GM19463 (cell line): ENCODE measurements around the gene SDK1.
"Not testable (repeated sequence)": the region's sequence is repeated elsewhere in the genome, so short reads cannot be mapped to it uniquely, and the experiment has no call there.

Experiments used
- ATAC-seq: cut with Tn5 transposase; IDR thresholded peaks from one replicate; pipeline ENCODE4 v1.9.1; 2021; ENCODE audit warnings: mild to moderate bottlenecking, moderate library complexity; ENCODE audit not compliant: unreplicated experiment

The SDK1 gene

DNA sequence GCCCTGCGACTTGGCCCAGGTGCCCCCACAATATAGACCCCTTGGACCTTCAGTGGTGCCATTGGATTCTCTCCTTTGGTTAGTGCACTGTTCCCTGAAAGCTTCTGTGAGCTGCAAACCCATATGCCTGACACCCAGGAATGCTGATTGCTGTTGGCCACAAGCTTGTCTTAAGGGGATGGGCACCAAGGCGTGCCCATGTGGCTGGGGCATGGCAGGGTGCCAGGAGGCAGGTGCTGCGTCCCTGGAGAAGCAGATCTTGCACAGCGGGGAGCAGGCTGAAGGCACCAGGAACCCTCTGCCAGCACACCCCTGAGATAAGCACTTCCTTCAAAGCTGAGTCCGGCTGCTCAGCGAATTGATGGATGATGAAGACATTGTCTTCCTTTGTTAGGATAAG is 411.8 kb downstream of the SDK1 start:
- ATAC-seq: no peak

DNA sequence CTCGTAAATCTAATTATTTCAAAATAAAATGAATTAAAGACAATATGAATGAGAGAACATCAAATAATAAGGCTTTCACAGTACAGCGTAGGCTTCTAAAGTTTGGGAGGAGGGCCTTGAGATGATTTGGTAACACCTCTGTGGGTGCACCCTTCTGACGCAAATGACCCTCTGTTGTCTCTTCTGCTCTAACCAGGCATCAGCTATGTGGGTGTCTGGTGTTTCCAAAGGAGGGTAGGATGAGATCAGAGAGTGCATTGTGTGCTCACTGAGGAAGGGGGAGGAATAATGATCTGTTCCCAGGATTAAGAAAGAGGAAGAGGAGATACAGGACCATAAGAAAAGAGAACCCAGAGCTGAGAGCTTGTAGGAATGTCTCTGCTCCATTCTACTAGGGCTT is 420.4 kb downstream of the SDK1 start:
- no peak for ATAC-seq

DNA sequence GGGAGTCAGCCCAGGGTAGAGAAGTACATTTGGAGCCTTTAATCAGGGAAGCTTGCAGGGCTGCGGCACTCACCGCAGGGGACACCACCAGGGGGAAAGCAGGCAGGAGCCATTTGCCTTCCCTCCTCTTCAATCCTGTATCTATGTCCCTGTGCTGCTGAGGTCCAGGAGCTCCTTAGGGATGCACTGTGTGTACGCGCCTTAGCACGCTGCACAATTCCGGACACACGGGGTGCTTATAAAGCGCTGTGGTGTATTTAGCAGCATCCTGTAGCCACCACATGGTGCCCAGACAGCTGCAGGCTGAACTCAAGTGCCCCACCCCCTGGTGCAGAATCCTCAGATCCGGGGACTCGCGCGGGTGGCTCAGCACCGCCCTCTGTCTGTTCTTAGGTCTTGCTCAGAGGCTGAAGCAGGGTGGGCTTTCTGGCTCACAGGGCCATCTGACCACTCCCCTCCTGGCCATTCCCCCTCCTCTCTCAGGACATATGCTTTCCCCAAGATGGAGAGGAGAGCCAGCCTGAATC is 421.4 kb downstream of the SDK1 start:
- no peak for ATAC-seq

DNA sequence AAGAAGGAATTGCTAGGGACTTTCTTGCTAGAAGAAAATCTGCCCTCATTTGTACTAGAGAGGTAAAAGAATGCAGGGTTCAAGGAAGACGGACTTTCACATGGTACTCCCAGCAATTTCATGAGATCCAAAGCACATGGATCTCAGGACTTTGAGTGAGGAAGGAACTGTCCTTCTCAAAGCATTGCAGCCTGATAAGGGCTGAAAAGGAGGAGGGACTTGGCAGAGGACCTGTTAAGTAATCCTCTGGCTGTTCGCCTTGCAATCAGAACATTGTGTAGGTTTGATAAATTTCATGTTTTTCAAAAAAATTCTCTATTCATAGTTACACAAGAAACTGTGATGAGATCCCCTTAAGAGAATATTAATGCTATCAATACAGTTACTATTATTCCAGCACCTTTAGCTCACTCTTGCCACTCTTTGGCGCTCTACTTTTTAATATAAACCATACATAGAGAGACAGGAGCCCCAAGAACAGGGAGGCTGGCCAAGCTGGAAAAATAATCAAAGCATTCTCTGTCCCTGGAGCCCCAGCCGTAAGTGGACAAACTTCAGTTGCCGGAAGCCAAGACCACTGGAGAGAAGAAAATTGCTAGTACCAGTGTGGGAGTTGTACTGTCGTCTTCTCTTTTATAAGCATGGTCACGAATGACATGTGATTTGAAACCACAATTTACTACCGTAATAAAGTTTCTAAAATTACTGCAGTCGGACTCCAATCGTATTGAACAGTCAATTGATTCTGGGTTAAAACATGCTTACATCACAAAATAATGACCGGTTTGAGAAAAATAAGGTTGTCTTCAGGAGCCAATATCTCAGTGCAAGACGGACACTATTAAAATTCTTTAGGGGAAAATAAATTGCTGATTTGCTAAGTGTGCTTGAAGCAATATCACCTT is 424.4 kb downstream of the SDK1 start:
- ATAC-seq: no peak

DNA sequence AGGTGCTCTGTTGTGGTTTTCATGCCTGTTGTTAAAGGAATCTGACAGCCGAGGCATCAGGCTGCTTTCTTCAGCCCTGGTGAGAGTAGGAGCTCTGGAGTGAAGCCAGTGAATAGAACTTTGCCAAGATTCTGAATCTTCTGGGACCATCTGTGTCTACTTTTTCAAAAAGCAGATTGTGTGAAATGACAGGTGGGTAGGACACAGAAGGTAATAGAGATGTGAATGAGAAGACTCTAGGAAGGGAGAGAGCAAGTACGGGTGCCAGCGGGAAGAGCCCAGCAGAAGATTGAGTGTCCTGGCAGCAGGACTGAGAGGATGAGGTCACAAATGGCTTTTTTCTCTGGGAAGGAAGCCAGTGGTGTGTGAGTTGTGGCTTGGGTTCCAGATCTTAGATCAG is 429.2 kb downstream of the SDK1 start:
- ATAC-seq: no peak

DNA sequence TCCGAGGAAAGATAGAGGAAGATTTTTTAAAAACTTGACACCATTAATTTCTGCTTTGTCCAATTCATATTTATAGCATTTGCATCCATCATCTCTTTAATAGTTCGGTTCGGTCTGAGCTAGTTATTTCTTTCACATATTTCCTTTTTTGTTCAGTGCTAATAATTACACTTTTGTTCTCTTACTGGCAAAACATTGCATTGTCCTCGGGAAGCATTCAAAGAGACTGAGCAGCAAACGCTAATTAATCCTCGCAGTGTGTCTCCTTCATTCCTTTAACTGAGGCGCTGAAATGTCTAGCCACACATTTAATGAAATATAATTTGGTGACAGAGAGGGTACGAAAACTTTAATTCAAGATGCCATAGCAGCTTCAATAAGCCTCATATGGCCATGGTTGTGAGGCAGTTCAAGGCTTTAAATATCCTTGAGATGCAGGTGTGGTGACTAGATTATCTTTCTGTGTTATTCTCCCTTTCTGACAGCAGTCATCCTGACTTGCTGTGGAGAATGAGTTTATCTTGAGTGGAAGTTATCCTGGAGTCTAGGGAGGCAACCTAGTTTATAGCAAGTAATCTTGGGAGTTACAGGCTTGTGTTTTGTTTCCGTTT is 431.4 kb downstream of the SDK1 start:
- ATAC-seq: no peak

DNA sequence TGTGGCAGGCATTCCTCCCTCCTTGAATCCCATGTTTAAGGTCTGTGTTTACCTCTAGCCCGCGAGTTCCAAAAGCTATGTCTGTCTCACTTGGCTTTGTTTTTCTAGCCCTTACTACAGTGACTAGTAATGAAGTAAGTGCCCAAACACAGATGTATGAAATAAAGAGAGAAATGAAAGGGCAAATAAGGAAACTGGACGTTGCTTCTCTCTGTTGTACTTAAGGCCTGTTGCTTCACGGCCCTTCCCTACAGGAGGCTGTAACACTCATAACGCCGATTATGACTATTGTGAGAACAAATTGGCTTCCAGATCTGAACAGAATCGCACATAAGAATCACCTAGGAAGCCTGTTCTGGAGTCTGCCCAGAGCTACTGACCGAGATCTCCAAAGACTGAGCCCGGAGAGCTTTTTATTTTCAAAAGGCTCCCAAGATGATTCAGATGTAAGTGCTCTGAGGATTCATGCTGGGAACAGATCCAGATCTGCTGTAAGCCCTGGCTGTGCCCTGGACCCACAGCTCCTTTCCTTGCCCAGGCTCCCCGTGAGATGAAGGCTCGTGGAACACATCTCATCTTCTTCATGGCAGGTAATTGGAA is 432.6 kb downstream of the SDK1 start:
- ATAC-seq: no peak

DNA sequence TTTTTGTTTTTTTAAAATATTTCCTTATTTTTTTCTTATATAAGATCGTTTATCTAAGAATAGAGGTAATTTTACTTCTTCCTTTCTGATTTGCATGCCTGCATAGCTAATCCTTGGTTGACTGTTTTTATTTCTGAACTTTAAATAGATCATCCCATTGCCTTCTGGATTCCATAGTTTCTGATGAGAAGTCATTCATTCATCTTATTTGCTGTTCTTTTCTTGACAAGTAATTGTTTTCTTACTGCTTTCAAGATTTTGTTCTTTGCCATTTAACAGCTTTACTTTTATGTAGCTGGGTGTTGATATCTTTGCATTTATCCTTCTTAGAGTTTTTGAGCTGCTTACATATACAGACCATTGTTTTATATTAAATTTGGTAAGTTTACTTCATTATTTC is 437.9 kb downstream of the SDK1 start:
- ATAC-seq: no peak

DNA sequence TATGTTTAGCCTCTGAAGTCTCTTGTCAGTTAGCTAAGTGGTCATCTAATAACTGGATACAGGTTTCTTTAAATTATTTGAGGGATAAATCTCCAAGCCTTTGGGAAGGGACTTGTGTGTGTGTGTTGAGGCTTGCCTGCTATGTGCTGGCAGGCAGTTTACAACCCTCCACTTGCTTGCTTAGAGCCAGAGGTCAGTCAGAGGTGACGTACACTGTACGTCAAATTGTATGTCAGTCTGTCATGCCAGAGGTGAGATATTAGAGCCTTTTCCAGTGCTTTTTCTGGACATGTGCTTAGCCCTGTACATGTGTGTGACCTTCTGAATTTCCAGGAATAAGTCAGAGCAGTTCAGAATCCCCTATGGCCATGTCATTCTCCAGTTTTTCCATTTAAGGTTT is 438.9 kb downstream of the SDK1 start:
- no peak for ATAC-seq

DNA sequence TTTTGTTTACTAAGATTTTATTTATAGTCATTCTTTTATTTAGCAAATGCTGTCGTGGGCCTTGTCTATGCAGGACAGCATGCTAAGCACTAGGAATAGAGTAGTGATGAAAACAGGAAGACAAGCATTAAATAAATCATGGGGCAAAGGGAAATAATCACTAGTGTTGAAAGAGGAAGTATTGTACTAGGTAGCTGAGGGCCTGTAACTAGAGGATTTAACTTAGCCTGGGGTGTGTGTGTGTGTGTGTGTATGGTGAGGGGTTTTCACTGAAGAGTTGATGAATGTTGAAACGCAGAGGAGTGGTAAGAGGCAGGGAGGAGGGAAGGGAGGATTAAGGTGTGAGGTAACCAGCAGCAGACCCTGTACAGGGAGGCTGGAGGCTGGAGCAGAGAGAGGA is 446.4 kb downstream of the SDK1 start:
- no peak for ATAC-seq

DNA sequence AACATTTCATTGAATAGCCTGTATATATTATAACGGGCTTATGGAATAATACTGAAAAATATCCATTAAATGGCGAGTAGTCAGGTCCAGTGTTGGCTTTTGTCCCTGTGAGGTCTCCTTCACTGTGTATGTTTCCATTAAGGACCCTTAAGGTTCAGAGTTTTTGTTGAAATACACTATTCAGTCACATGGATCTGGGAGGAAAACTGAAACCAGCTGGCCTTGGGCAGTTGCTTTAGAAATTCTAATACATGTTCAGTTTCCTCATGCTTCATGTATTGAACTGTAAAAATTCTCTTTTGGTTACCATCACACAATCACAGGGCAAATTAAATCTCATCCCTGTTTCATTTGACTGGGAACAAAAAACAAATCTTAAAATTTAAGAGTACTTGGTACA is 447.3 kb downstream of the SDK1 start:
- ATAC-seq: no peak

DNA sequence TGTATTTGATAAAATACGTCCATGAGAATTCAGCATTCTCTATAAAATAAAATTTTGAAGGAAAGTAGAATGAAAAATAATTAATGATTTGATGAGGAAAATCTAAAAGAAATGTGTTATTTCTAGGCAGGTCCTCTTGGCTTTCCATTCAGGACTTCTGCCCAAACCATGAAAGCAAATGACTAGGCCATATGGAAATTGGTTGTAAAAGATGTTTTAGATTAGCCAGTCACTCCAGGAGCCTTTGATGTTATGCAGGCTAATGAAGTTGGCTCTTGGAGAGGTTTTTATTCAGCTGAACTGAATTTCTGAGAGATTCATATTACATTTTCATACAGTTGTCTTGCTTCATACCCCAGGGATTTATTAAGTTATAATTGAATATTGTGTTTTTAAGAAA is 452.8 kb downstream of the SDK1 start:
- no peak for ATAC-seq

DNA sequence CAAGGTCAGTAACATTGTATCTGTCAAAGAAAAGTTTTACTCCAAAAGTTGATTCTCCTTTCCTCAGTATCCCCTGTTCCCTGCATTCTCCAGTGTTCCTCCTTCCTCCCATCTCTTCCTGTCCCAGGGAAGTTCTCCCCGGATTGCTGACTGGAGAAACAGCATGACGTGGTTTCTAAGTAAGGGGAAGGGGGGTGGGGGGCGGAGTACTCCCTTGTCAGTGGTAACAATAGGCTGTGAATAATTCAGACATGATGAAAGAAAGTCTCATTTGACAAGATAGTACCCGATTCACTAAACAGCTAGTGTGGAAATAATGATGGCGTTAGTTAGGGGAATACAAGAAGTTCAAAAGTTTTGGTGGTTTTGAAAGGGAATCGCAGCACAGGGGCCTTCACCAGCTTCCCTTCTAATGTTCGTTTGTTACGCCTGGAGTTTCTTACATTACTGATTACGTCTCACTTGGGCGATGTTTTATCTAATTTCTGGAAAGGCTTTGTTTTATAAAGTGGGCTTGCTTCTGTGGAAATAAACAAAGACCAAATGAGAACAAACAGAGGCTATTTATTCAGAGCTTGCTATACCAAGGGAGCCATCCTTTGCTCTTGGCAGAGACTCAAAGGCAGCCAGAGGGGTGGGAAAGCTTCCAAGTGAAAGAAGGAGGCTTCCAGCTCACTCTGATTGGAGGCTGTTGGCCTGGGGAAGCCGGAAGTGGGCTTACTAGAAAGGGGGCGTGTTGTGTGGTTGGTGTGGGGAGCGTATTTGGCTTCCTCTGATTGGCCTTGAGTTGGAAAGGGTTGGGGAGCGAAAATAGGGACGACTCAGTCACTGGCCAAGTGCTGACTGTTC is 453.7 kb downstream of the SDK1 start:
- no peak for ATAC-seq

DNA sequence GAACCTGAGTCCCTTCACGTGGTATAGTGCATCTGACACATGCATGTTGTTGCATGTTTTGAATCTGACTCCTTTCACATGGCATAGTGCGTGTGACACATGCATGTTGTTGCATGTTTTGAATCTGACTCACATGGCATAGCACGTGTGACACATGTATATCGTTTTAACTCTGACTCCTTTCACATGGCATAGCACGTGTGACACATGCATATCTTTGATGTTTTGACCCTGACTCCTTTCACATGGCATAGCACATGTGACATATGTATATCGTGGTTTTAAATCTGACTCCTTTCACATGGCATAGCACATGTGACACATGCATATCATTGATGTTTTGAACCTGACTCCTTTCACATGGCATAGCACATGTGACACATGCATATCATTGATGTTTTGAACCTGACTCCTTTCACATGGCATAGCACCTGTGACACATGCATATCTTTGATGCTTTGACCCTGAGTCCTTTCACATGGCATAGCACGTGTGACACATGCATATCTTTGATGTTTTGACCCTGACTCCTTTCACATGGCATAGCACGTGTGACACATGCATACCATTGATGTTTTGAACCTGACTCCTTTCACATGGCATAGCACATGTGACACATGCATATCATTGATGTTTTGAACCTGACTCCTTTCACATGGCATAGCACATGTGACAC is 454.9 kb downstream of the SDK1 start:
- not testable (repeated sequence) for ATAC-seq

DNA sequence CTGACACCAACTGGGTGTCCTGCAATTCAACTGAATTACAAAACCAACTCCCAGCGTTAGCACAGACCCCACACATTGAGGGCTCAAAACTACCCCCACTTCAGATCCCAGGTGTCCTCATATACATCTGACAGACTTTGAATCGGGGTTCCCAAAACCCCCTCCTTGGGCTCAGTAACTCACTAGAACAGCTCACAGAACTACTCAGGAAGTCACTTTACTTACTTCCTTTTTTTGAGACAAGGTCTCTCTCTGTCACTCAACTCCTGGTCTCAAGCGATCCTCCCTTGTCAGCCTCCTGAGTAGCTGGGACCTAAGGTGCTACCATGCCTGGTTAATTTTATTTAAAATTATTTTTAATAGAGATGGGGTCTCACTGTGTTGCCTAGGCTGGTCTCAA is 456.0 kb downstream of the SDK1 start:
- ATAC-seq: no peak

DNA sequence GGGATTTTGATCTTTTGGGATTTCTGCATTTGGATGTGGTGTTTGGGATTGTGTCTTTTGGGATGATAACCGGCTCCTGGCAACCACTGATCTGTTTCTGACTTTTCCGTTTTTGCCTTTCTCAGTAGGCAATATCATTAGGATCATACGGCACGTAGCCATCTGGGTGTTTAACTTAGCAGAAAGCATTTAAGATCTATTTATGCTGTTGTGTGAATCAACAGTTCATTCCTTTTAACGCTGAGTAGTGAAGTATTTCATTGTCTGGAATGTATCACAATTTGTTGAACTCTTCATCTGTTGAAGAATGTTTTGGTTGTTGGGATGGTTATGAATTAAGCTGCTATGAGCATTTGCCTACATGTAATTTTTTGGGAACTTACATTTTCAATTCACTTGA is 459.6 kb downstream of the SDK1 start:
- ATAC-seq: no peak

DNA sequence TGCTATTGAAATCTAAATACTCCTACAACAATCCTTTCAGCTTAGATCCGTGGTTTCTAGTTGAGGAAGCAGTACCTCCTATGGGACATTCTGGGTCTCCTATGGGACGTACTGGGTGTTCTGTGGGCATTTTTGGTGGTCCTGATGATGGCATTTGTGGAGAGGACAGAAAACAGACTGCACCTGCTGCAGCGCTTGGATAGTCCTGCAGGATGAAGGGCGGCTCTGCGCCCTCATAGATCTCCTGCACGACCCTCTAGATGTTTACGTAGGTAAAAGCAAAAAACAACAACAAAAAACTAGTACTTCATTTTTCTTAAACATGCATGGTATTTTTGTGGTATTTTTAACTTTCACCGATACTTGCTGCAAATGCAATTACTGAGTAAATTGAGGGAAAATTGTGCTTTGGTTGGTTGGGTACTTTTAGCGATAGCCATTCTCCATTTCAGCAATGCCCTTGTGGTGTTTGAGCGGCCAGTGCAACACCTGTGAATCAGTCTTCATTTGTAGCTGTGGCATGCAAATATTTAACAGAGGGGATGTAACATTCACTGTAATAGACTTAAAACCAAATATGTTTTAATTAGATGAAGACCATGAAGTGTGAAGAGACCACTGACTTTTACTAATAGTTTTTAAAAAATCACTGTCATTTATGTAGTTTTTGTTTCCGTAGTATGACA is 461.2 kb downstream of the SDK1 start:
- no peak for ATAC-seq

DNA sequence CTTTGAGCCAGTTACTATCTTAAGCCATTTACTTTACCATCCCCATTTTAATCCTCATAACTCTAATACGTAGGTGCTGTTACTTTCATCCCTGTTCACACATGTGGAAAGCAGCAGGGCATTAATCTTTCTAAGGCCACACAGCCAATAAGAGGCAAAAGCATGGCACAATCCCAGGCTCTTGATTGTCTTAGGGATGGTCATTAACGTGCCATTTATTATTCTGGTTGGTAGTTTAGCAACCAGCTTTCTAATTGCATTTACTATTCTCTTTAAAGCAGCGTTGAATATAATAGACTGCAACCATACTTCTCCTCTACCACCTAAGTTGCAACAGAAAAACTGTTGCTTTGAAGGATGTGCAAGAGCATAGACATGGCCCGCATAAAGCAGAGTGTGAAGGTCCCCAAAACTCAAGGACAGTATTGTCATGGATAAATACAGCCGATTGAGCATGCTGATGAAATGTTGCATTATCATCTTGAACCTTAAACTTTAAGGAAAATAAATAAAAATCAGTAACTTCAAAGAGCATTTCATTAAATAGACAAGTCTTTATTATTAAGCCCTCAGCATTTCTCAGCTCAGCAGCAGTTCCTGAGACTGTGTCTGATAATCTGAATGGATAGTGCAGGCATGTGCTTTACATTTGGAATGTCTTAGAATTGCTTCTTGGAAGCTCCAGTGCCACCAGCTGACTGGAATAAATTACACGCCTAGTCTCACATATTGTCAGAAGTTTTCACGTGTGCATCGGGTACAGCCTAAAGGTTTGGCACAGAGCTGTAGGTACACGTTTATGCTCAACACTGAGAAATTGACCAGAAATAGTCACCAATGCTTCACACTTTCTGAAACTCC is 467.1 kb downstream of the SDK1 start:
- ATAC-seq: no peak

DNA sequence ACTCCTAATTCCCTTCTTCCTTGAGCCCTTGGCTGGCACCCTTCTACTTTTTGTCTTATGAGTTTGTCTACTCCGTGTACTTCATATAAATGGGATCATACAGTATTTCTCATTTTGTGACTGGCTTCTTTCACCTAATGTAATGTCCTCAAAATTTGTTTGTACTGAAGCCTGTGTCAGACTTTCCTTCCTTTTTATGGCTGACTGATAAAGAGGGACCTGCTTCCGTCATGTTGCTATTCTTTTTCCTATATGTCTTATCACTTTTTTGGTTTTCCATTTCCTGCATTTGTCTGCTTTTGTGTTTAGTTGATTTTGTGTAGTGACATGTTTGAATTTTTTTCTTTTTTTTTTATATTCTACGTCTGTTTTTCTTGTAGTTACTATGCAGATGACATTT is 470.9 kb downstream of the SDK1 start:
- no peak for ATAC-seq
